Ascending aorta (tissue), 2 donors: ENCODE measurements around the gene PHACTR3. TPM values are rescaled to one million over a fixed set of nuclear protein-coding genes. Genes with fewer than 3 reads are reported as not detected.

ENCODE experiments used
- DNase-seq, 2 donors: peaks; one replicate each; pipeline ENCODE4 v3.0.0-alpha.2; 2019; ENCODE audit warnings: low spot score in 2 of 2
- H3K27ac ChIP-seq, 2 donors: fragments of 200-600 bp; sonication (generic); one replicate each; pipeline ENCODE4 v1.5.1; 2016 to 2017; ENCODE audit warnings: mild to moderate bottlenecking in 1 of 2
- H3K27me3 ChIP-seq: fragments of 200-600 bp; sonication (generic); one replicate; pipeline ENCODE4 v1.5.1; 2017
- H3K36me3 ChIP-seq, 2 donors: fragments of 200-600 bp; sonication (generic); one replicate each; pipeline ENCODE4 v1.5.1; 2016
- H3K4me1 ChIP-seq, 2 donors: fragments of 200-600 bp; sonication (generic); one replicate each; pipeline ENCODE4 v1.5.1; 2016 to 2017; ENCODE audit warnings: mild to moderate bottlenecking in 1 of 2
- H3K4me3 ChIP-seq, 2 donors: fragments of 200-600 bp; sonication (generic); one replicate each; pipeline ENCODE4 v1.5.1; 2016 to 2017; ENCODE audit warnings: mild to moderate bottlenecking in 1 of 2
- H3K9me3 ChIP-seq, 2 donors: fragments of 200-600 bp; sonication (generic); one replicate each; pipeline ENCODE4 v1.5.1; 2016
- intact Hi-C: fragments of 100-400 bp; cut with DNase I; formaldehyde crosslinking; loops from one replicate; pipeline ENCODE4 v1.15.1; 2023
- total RNA-seq: library from RNA; depleted of rRNA; stranded (reverse); fragments of >200 nt; gene quantifications from one replicate; pipeline ENCODE4 v1.1.0, GENCODE V29; 2016
- TF ChIP-seq, protein P1 (sequence below), 3 experiments: fragments of 200-600 bp in 2 of 3; fragments of 450-650 bp in 1 of 3; sonication (generic) in 2 of 3; IDR thresholded peaks; one replicate each; pipeline ENCODE4 v1.5.1; 2016 to 2019; ENCODE audit warnings: antibody characterized with exemption in 3 of 3, mild to moderate bottlenecking in 1 of 3, moderate library complexity in 1 of 3

Gene PHACTR3
- total RNA-seq, 1 donor from 2014 or later = not detected

DNA sequence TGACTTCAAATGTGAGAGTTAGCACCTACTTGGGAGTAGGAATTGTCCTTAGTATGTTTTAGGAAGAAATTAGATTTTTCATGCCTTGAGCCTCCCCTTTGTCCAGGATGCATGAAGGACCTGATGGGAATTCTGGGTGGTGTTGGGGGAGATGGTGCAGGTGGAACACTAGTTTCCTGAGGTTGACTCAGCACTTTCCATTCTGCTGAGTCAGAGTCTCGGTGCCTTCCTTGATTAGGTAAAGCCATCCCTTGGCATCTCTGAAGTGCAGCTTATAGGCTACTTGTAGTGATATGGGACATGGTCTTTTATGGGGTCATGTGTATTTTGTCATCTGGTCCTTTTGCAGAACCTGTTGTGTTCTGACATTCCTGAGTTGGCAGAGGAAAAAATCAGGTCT lies 105.3 kb downstream of the PHACTR3 start:
- DNase-seq = no peak
- Histone ChIP-seq H3K36me3 (no peaks in the 10 kb centered on the region), H3K9me3 (peaks cover 0 to 5% of the 10 kb centered on the region in 2 donors), H3K27ac (no peak overlapping the region), H3K4me3 (no peak overlapping the region), H3K27me3 (no peaks in the 10 kb centered on the region), H3K4me1 (no peaks in the 10 kb centered on the region)
- intact Hi-C loops = no loop called here
- TF ChIP-seq, protein P1, sequence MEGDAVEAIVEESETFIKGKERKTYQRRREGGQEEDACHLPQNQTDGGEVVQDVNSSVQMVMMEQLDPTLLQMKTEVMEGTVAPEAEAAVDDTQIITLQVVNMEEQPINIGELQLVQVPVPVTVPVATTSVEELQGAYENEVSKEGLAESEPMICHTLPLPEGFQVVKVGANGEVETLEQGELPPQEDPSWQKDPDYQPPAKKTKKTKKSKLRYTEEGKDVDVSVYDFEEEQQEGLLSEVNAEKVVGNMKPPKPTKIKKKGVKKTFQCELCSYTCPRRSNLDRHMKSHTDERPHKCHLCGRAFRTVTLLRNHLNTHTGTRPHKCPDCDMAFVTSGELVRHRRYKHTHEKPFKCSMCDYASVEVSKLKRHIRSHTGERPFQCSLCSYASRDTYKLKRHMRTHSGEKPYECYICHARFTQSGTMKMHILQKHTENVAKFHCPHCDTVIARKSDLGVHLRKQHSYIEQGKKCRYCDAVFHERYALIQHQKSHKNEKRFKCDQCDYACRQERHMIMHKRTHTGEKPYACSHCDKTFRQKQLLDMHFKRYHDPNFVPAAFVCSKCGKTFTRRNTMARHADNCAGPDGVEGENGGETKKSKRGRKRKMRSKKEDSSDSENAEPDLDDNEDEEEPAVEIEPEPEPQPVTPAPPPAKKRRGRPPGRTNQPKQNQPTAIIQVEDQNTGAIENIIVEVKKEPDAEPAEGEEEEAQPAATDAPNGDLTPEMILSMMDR (IDR thresholded peaks at IDR 0.05) = no peak

DNA sequence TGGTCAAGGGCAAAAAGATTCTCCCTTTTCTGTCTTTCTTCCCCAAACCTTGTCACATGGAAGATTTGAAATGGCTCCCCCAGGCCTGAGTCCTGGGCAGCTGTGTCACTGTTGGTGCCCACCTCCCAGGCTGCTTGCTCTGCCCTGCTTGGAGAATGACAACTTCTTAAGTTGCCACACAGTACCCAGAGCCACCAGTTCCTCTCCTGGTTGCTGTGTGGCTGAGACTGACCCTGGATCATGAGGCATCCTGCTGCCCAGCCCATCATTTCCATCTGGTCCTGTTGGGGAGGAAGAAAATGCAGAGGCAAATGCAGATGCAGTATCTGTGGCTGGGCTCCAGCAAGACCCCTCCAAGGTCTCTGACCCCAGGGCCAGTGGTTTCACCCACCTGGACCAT lies 113.7 kb downstream of the PHACTR3 start:
- TF ChIP-seq, protein P1 (IDR thresholded peaks at IDR 0.05) = no peak
- no peak overlapping the region for H3K4me3 ChIP-seq
- DNase-seq = peak in 1 of 2 donors; percentile 43
- no peaks in the 10 kb centered on the region for H3K36me3 ChIP-seq
- H3K4me1 ChIP-seq = no peaks in the 10 kb centered on the region
- no peaks in the 10 kb centered on the region for H3K27me3 ChIP-seq
- H3K27ac ChIP-seq = no peak overlapping the region
- intact Hi-C loops = no loop called here
- H3K9me3 ChIP-seq = no peaks in the 10 kb centered on the region

DNA sequence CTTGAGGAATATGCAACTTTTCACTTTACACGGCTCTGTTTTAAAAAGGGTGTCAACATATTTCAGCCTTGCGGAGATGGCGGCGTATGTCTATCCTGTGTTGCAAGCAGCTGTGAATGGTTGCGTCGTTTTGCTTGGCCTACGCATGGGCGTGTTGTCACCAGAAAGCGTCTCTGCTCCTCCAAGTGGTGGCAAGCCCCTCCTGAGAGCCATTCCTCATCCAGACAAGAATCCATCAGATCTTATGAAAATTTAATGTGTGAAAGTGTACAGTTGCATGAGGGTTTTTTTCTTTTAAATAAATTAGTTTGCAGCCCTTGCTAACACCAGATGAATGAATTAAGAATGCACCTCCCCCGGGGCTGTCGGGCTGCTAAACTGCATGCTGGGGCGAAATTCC lies 114.4 kb downstream of the PHACTR3 start:
- intact Hi-C loops = no loop called here
- TF ChIP-seq, protein P1 (IDR thresholded peaks at IDR 0.05) = no peak
- no peaks in the 10 kb centered on the region for H3K27me3 ChIP-seq
- no peak overlapping the region for H3K27ac ChIP-seq
- no peaks in the 10 kb centered on the region for H3K4me1 ChIP-seq
- no peak overlapping the region for H3K4me3 ChIP-seq
- H3K9me3 ChIP-seq = no peaks in the 10 kb centered on the region
- H3K36me3 ChIP-seq = no peaks in the 10 kb centered on the region
- DNase-seq = peak in 1 of 2 donors; percentile 50

DNA sequence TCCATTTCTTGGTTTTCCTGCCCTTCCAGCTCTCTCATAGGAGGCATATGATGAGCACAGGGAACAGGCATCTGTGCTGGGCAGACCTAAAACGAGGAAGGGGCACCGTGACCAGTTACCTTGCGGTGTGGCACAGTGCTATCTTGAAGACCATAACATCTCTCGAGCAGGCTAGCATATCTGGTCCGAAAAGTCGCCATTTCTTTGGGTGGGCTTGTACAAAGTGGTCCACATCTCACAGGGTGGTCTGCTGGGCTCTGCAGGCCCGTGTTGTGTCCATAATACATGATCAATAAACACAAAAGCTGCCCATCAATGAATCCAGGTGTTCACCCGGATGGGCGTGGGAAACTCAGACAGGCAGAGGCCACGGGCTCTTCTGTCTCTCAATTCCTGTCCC lies 115.7 kb downstream of the PHACTR3 start:
- intact Hi-C loops = no loop called here
- Histone ChIP-seq H3K36me3 (no peaks in the 10 kb centered on the region), H3K9me3 (no peaks in the 10 kb centered on the region), H3K4me3 (no peak overlapping the region), H3K27ac (no peak overlapping the region), H3K4me1 (no peaks in the 10 kb centered on the region), H3K27me3 (no peaks in the 10 kb centered on the region)
- peak in 1 of 2 donors; percentile 27 for DNase-seq
- TF ChIP-seq, protein P1 (IDR thresholded peaks at IDR 0.05) = no peak

DNA sequence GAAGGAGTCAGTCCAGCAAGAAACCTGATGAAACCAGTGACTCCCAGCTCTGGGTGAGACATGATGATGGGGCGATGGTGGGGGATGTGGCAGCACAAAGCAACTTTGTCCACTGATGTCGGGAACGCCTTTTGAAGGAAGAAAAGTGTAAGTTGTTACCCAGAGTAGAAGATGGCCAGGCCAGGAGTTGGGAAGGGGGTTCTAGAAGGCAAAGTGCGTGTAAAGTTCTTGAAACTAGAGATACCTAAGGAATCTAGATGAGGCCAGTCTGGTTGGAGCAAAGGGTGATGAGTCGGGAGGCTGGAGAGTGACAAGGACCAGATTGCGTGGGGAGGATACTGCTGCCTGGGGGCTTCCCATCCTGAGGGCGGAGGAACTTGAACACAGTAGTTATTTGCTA lies 117.0 kb downstream of the PHACTR3 start:
- Histone ChIP-seq H3K9me3 (no peaks in the 10 kb centered on the region), H3K4me3 (no peak overlapping the region), H3K4me1 (no peaks in the 10 kb centered on the region), H3K27me3 (no peaks in the 10 kb centered on the region), H3K27ac (no peak overlapping the region), H3K36me3 (no peaks in the 10 kb centered on the region)
- intact Hi-C loops = no loop called here
- TF ChIP-seq, protein P1 (IDR thresholded peaks at IDR 0.05) = no peak
- no peak for DNase-seq

DNA sequence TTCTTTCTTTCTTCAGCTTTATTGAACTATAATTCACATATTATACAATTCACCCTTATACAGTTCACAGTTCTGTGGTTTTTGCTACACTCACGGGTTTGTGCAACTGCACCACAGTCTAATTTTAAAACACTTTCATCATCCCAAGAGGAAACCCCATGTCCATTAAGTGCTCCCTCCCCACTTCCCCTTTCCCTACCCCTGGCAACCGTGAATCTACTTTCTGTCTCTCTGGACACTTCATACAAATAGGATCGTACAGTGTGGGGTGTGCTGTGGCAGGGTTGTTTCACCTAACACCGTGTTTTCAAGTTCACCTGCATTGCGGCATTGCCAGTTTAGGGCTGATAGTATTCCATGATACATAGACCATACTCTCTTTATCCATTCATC lies 118.8 kb downstream of the PHACTR3 start:
- Histone ChIP-seq H3K36me3 (no peaks in the 10 kb centered on the region), H3K4me3 (no peak overlapping the region), H3K4me1 (no peaks in the 10 kb centered on the region), H3K27ac (no peak overlapping the region), H3K27me3 (no peaks in the 10 kb centered on the region), H3K9me3 (no peaks in the 10 kb centered on the region)
- DNase-seq = peak in 1 of 2 donors; percentile 60
- intact Hi-C loops = no loop called here
- TF ChIP-seq, protein P1 (IDR thresholded peaks at IDR 0.05) = no peak
